H1 (cell line): Measurements from ENCODE around the gene MPP4. TPM values are rescaled to one million over a fixed set of nuclear protein-coding genes. Genes with fewer than 3 reads are reported as not detected.

Experiments
- CBX5 ChIP-seq: fragments of 300-800, 300-1000 bp; sonication (generic); IDR thresholded peaks from 2 replicates; pipeline ENCODE4 v1.7.1; 2016; ENCODE audit warnings: antibody characterized with exemption, low read length, low read depth
- CTCF ChIP-seq, 3 experiments: IDR thresholded peaks; 1 replicate in 2 of 3; 2 replicates in 1 of 3; pipeline versions ENCODE4 v1.5.1 to v1.6.1; 2011; ENCODE audit warnings: low read length in 3 of 3, mild to moderate bottlenecking in 3 of 3, inconsistent platforms in 2 of 3, low read depth in 1 of 3, moderate library complexity in 1 of 3; ENCODE audit not compliant: insufficient read depth in 1 of 3; ENCODE audit errors: control extremely low read depth in 1 of 3
- MAX ChIP-seq: IDR thresholded peaks from 2 replicates; pipeline ENCODE4 v1.6.1; 2012; ENCODE audit warnings: inconsistent platforms
- TEAD4 ChIP-seq: IDR thresholded peaks from 2 replicates; pipeline ENCODE4 v1.6.1; 2012; ENCODE audit warnings: low read depth, low read length, inconsistent platforms, mixed read lengths
- YY1 ChIP-seq: IDR thresholded peaks from 2 replicates; pipeline ENCODE4 v1.6.1; 2011; ENCODE audit warnings: low read depth, mild to moderate bottlenecking, low read length
- polyA plus RNA-seq, 7 experiments: library from polyadenylated mRNA; depleted of rRNA in 3 of 7; stranded (reverse) in 5 of 7; unstranded in 2 of 7; fragments of >200 nt in 5 of 7; fragments of 200-250 nt in 2 of 7; gene quantifications; 1 replicate in 5 of 7; 2 replicates in 1 of 7; 4 replicates in 1 of 7; pipeline versions ENCODE4 v1.2.1 to v1.2.3, GENCODE V29; 2011 to 2013; ENCODE audit warnings: missing spikeins in 2 of 7, mixed read lengths in 2 of 7
- total RNA-seq: library from RNA; stranded (reverse); fragmentation: NEBNext Ultra II Directional; extraction: Animal tissue kit (Norgen Biotek cat#: 25700); gene quantifications from 2 replicates; pipeline ENCODE4 v1.2.1, GENCODE V29; 2021

The MPP4 gene
- total and polyA plus RNA-seq, 2 of the 8 experiments (the other 6 are each of a cell fraction or from before 2014, with no cell fraction given) = not detected

GRCh38 chr2:201730651-201731285 lies 32.3 kb upstream of the MPP4 start (continued):
- no peak for TF ChIP-seq CTCF (IDR thresholded peaks at IDR 0.05; ENCODE audit: control extremely low read depth in 1 of 3, insufficient read depth in 1 of 3, low read depth in 1 of 3, low read length in 3 of 3)
- TF ChIP-seq MAX = no peak
- TF ChIP-seq TEAD4 = no peak
- TF ChIP-seq YY1 = no peak
- TF ChIP-seq CBX5 = no peak
